NOMO-1 treated with DMSO at 0.1 percent for 48 hours (cell line): ENCODE results near the gene AGBL4.

ENCODE experiments used
- DNase-seq: peaks from one replicate; lab custom pipeline; 2025; ENCODE audit not compliant: unreplicated experiment; lab: John Stamatoyannopoulos, UW

Gene AGBL4

GRCh38 chr1:49723662-49724061 lies 300.1 kb downstream of the AGBL4 start:
- DNase-seq = no peak

DNA sequence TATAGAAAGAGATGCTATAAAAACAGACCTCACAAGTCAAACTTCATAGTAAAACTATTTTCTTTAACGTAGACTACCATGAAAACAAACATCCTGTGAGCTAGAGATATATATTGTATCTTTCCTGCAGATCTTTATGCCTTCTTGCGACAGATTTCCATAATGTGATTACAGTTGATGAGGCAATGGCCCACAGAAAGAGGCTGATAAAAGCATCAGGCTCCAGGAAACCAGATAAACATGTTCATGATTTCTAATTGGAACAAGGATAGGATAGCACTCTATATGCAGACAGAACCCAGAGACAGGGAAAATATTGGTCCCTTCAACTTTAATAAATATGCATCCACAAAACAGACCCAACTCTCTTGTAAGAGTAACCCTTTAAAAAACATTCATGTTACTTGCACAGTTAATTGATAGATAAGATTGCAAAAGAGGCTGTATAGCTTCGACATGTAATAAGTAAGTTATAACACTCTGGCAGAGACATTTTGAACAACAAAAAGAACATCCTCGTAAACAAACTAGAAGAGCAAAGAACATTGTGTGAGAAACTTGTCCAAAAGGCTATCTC lies 329.4 kb downstream of the AGBL4 start:
- DNase-seq = no peak

- DNase-seq = no peak
Observed at GRCh38 chr1:49686107-49686506, 337.6 kb downstream of the AGBL4 start.

GRCh38 chr1:49677706-49678105 lies 346.0 kb downstream of the AGBL4 start:
- no peak for DNase-seq

GRCh38 chr1:49651136-49651535 lies 372.6 kb downstream of the AGBL4 start:
- DNase-seq = no peak

GRCh38 chr1:49630156-49630555 lies 393.6 kb downstream of the AGBL4 start:
- DNase-seq = no peak

DNA sequence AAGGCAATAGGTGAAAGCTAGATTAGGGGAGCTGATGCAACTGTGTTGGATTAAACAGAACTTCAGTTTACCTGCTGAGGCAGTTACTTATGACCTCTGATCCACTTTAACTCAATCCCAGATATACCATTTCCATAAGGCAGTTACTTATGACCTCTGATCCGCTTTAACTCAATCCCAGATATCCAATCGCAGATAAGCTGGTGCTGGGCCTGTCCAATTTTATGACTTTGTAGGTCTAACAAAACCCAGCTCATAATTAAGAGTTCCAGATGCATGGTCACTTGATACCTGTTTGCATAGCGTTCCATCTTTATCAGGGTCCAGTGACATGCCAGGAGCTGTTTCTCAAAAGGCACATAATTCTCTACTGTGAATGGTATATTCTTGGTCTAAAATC lies 396.0 kb downstream of the AGBL4 start:
- no peak for DNase-seq

DNA sequence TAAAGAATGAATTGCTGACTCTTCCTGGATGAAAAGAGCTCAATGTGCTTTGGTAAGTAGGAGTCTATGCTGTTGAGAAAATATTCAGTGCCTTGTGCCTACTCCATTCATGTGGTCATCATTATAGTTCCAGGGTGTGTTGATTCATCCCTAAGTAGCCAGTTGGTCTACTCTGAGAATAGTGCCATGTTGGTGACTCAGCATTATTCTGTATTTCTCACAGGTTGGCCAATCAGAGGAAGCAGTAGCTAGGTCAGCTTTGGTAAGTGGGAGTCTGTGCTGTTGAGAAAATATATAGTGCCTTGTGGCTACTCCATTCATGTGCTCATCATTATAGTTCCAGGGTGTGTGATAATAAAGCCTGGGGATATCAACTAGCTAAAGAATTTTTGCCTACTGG lies 397.3 kb downstream of the AGBL4 start:
- DNase-seq = no peak

DNA sequence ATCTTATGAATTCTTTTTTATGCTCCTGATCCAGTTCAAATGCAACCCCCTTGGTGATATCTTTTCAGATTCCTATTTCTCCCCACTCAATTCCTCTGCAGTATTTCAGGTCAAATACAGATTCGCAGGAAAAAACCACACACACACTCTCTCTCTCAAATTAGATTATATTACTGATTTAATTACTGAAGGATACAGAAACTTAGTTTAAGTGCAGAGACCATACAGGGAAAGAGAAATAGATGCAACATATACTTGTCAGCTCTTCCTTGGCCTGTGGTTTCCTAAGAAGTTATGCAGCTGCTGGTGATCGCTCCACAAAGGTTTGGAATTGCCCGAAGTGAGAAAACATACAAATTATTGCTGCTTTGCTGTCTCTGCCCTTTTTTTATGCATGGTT lies 400.9 kb downstream of the AGBL4 start:
- no peak for DNase-seq

- DNase-seq = no peak
Observed at GRCh38 chr1:49606082-49606481, 417.7 kb downstream of the AGBL4 start.

DNA sequence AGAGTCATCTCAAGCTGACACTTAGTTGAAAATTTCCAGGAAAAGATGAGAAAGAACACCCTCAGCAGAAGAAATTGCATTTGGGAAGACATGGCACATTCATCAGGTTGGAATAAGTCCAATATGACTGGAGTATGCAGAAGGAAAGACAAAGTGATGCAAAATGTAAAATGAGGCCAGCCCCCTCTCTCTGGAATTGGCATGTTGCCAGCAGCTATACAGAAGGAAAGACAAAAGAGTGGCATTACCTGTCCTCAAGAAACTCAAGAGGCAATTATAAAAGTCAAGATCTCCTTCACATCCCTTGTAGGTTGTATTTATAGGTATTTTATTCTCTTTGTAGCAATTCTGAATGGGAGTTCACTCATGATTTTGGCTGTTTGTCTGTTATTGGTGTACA lies 426.3 kb downstream of the AGBL4 start:
- DNase-seq = no peak

GRCh38 chr1:49576327-49576901 lies 447.3 kb downstream of the AGBL4 start:
- no peak for DNase-seq

GRCh38 chr1:49556676-49557234 lies 467.0 kb downstream of the AGBL4 start:
- DNase-seq = no peak

DNA sequence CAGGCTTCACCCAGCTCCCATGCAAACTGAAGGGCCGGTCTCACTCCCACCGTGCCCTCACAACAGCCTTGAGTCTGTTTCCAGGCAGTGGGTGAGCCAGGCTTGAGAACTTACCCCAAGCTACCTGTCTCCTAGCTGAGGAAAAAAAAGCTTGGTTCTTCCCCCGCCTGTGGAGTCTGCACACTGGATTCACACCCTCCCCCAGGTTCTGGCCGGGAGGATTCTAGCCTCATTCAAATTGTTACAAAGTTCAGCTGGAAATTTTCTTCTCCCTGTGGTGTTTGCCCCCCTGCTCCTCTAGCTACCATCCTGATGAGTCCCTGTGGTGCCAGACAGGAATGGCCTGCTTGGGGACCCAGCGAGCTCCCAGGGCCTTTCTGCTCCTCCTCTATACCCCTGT lies 471.7 kb downstream of the AGBL4 start:
- DNase-seq = no peak

DNA sequence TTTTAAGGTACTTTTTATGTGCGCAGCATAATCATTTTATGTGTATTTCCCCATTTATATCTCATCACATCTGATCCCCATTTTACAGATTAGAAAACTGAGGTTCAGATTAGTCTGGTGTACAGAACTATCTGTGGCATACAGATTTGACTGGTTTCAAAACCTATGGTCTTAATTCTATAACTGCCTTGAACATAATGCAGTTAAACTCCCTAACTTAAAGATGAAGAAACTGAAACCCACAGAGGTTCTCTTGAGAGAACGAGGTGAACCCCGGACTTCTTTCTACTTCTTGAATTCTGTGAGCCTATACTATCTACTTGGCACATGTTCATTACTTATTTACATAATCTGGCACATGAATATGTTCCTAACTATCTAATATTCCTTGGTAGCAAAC lies 479.1 kb downstream of the AGBL4 start:
- no peak for DNase-seq

- no peak for DNase-seq
Observed at GRCh38 chr1:49541096-49541752, 482.5 kb downstream of the AGBL4 start.

GRCh38 chr1:49527606-49528305 lies 496.0 kb downstream of the AGBL4 start:
- no peak for DNase-seq

DNA sequence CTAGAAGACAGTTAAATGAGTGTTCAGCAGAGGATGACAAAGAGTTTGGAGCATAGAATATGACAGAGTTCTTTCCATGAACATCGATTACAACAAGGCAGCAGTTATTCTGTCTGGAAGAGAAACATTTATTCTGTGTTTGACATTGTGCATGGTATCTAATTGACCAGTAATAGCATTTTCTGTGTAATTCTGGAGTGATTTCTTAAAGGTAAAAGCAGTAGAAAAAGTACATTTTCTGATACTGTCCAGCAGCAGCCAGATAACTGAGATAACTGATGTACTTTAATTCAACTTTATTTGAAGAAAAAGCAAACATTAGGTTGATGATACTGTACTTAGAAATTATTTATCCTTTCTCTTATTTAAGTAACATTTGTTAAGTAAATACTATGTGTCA lies 497.1 kb downstream of the AGBL4 start:
- no peak for DNase-seq

GRCh38 chr1:49523764-49524163 lies 500.0 kb downstream of the AGBL4 start:
- no peak for DNase-seq

DNA sequence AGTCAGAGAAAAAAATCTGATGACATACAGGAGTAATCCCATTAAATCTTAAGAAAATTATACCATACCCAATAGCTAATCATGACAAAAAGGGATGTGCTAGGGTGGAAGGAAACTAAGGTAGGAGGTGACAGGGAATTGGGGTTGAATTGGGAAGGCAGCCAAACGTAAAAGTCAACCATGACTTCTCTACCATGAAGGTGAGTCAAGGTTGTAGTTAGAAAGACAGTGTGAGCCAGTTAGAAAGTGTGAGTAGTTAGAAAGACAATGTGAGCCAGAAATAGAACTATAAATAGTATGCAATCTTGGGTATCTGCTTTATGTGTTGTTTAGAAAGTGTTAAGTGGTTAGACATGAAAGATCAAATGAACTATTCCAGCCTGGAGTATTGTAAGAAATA lies 556.8 kb downstream of the AGBL4 start:
- DNase-seq = no peak

GRCh38 chr1:49465486-49466185 lies 558.1 kb downstream of the AGBL4 start:
- DNase-seq = no peak
